PC-3 (cell line): ENCODE data around the gene MAD1L1. TPM values are rescaled to one million over a fixed set of nuclear protein-coding genes. Genes with fewer than 3 reads are reported as not detected.

Experiments used
- ATAC-seq: fragments of 200-7000 bp; cut with Tn5 transposase; 2 replicates; pipeline ENCODE4 v1.9.1; 2020; ENCODE audit warnings: mild to moderate bottlenecking, moderate library complexity
- BruUV-seq: library from RNA; stranded (reverse); fragments of 400-500 nt; replicated peaks from 2 replicates; lab custom pipeline; 2021; lab: Mats Ljungman, UMichigan
- CTCF ChIA-PET: fragments of 300-600 bp; sonication (Branson Sonifier 250); formaldehyde crosslinking; loops from one replicate; lab custom pipeline; 2022; ENCODE audit warnings: antibody characterized with exemption; lab: Charles Lee
- POLR2A ChIA-PET: fragments of 300-600 bp; sonication (Branson Sonifier 250); formaldehyde crosslinking; loops from one replicate; lab custom pipeline; 2022; ENCODE audit warnings: antibody characterized with exemption; ENCODE audit not compliant: unreplicated experiment; lab: Charles Lee
- DNase-seq: peaks from one replicate; pipeline ENCODE4 v3.0.0-alpha.2; 2015
- H2AFZ ChIP-seq: fragments of 300-600 bp; sonication (generic); 2 replicates; pipeline ENCODE4 v1.6.0; 2016; ENCODE audit warnings: antibody characterized with exemption, low read length
- H3F3A ChIP-seq: fragments of 300-600 bp; sonication (generic); one replicate; pipeline ENCODE4 v1.6.0; 2017; ENCODE audit warnings: antibody characterized with exemption, low read length, control low read depth, mild to moderate bottlenecking; ENCODE audit not compliant: unreplicated experiment
- H3K27ac ChIP-seq: fragments of 300-600 bp; sonication (generic); 2 replicates; pipeline ENCODE4 v1.5.1; 2016; ENCODE audit warnings: mild to moderate bottlenecking, low read length
- H3K27me3 ChIP-seq: fragments of 300-600 bp; sonication (generic); 2 replicates; pipeline ENCODE4 v1.6.1; 2016; ENCODE audit warnings: low read length, mixed read lengths
- H3K36me3 ChIP-seq: fragments of 300-600 bp; sonication (generic); 2 replicates; pipeline ENCODE4 v1.6.1; 2016; ENCODE audit warnings: low read depth, mixed run types, low read length, mixed read lengths
- H3K4me1 ChIP-seq: fragments of 300-600 bp; sonication (generic); 2 replicates; pipeline ENCODE4 v1.5.1; 2016; ENCODE audit warnings: low read length; ENCODE audit not compliant: insufficient read depth
- H3K4me2 ChIP-seq: fragments of 300-600 bp; sonication (generic); 2 replicates; pipeline ENCODE4 v1.6.0; 2016; ENCODE audit warnings: low read length
- H3K4me3 ChIP-seq: fragments of 300-600 bp; sonication (generic); 2 replicates; pipeline ENCODE4 v1.5.1; 2016; ENCODE audit warnings: mild to moderate bottlenecking, low read length, mixed read lengths
- H3K79me2 ChIP-seq: fragments of 300-600 bp; sonication (generic); 2 replicates; pipeline ENCODE4 v1.6.1; 2017; ENCODE audit warnings: low read length, mixed read lengths
- H3K9ac ChIP-seq: fragments of 300-600 bp; sonication (generic); 2 replicates; pipeline ENCODE4 v1.6.0; 2016; ENCODE audit warnings: mild to moderate bottlenecking, low read length
- H3K9me2 ChIP-seq: fragments of 300-600 bp; sonication (generic); replicated peaks from 2 replicates; pipeline ENCODE4 v1.6.1; 2016; ENCODE audit warnings: mixed run types, low read length, mixed read lengths
- H3K9me3 ChIP-seq: fragments of 300-600 bp; sonication (generic); 2 replicates; pipeline ENCODE4 v1.6.1; 2016; ENCODE audit warnings: low read length, mixed read lengths
- H4K20me1 ChIP-seq: fragments of 300-600 bp; sonication (generic); 2 replicates; pipeline ENCODE4 v1.6.1; 2016; ENCODE audit warnings: low read length, mixed read lengths
- CTCF ChIP-seq: fragments of 300-600 bp; sonication (generic); conservative IDR thresholded peaks from 2 replicates; pipeline ENCODE4 v1.5.1; 2017; ENCODE audit warnings: antibody characterized with exemption, low read depth, mild to moderate bottlenecking, low read length
- EZH2 ChIP-seq: fragments of 300-600 bp; sonication (generic); IDR thresholded peaks from one replicate; pipeline ENCODE4 v1.6.1; 2017; ENCODE audit warnings: antibody characterized with exemption, mild to moderate bottlenecking, low read length; ENCODE audit not compliant: unreplicated experiment
- EZH2phosphoT487 ChIP-seq: fragments of 300-600 bp; sonication (generic); IDR thresholded peaks from 2 replicates; pipeline ENCODE4 v1.6.1; 2018; ENCODE audit warnings: mild to moderate bottlenecking, antibody characterized with exemption, low read length, borderline replicate concordance
- intact Hi-C: fragments of 100-400 bp; cut with micrococcal nuclease; formaldehyde crosslinking; loops from 2 replicates; pipeline ENCODE4 v1.9.0; 2023
- total RNA-seq: library from RNA; depleted of rRNA; stranded (reverse); fragments of >200 nt; gene quantifications from 2 replicates; pipeline ENCODE4 v1.2.3, GENCODE V29; 2014

The MAD1L1 gene
- total RNA-seq, 1 experiment from 2014 or later: 88.4 TPM

GRCh38 chr7:2045559-2046405 lies 187.0 kb downstream of the MAD1L1 start:
- Histone ChIP-seq H3K9me3 (no peaks in the 10 kb centered on the region), H3K4me1 (no peaks in the 10 kb centered on the region), H3K9ac (no peak overlapping the region), H3K4me2 (no peak overlapping the region), H2AFZ (no peak overlapping the region), H3K27ac (no peak overlapping the region), H3K27me3 (no peaks in the 10 kb centered on the region), H3K36me3 (no peaks in the 10 kb centered on the region), H3K79me2 (no peaks in the 10 kb centered on the region), H4K20me1 (no peaks in the 10 kb centered on the region), H3K4me3 (no peak overlapping the region), H3K9me2 (no peaks in the 10 kb centered on the region), H3F3A (no peaks in the 10 kb centered on the region)
- no peak for DNase-seq
- BruUV-seq: no TSS peak
- ChIA-PET CTCF (no interaction called here), POLR2A (no interaction called here)
- intact Hi-C loops: no loop called here
- ATAC-seq: no peak
- TF ChIP-seq CTCF (no peak), EZH2phosphoT487 (no peak), EZH2 (no peak)

- no peaks in the 10 kb centered on the region for H3K4me1 ChIP-seq
- H4K20me1 ChIP-seq: no peaks in the 10 kb centered on the region
- H3K9me2 ChIP-seq: no peaks in the 10 kb centered on the region
- H3K4me2 ChIP-seq: no peak overlapping the region
- no peak overlapping the region for H3K27ac ChIP-seq
- no peak overlapping the region for H3K9ac ChIP-seq
- intact Hi-C loops: no loop called here
- no peaks in the 10 kb centered on the region for H3K79me2 ChIP-seq
- POLR2A ChIA-PET: no interaction called here
- ATAC-seq (no peak), DNase-seq (no peak)
- no peaks in the 10 kb centered on the region for H3K27me3 ChIP-seq
- H3K9me3 ChIP-seq: no peaks in the 10 kb centered on the region
- no peaks in the 10 kb centered on the region for H3K36me3 ChIP-seq
- no peaks in the 10 kb centered on the region for H3F3A ChIP-seq
- no TSS peak for BruUV-seq
- H2AFZ ChIP-seq: no peak overlapping the region
- CTCF ChIA-PET: no interaction called here
- no peak overlapping the region for H3K4me3 ChIP-seq
- TF ChIP-seq EZH2phosphoT487 (no peak), EZH2 (no peak), CTCF (no peak)
Measured at GRCh38 chr7:2044883-2045471, 187.8 kb downstream of the MAD1L1 start.

- no peak for TF ChIP-seq EZH2phosphoT487
- no peak for TF ChIP-seq EZH2
- no peak for TF ChIP-seq CTCF
- H3K27me3 ChIP-seq: no peaks in the 10 kb centered on the region
- DNase-seq (no peak), ATAC-seq (no peak)
- H3K4me3 ChIP-seq: no peak overlapping the region
- no peaks in the 10 kb centered on the region for H4K20me1 ChIP-seq
- H3K36me3 ChIP-seq: no peaks in the 10 kb centered on the region
- H3K9me2 ChIP-seq: no peaks in the 10 kb centered on the region
- ChIA-PET POLR2A (no interaction called here), CTCF (no interaction called here)
- H3K9me3 ChIP-seq: no peaks in the 10 kb centered on the region
- no peaks in the 10 kb centered on the region for H3F3A ChIP-seq
- no peak overlapping the region for H3K9ac ChIP-seq
- H3K4me2 ChIP-seq: no peak overlapping the region
- intact Hi-C loops: no loop called here
- H3K79me2 ChIP-seq: no peaks in the 10 kb centered on the region
- BruUV-seq: no TSS peak
- H2AFZ ChIP-seq: no peak overlapping the region
- no peak overlapping the region for H3K27ac ChIP-seq
- H3K4me1 ChIP-seq: no peaks in the 10 kb centered on the region
Measured at GRCh38 chr7:2044311-2044882, 188.3 kb downstream of the MAD1L1 start.
